ENCODE measurements around the gene HEATR5B. TPM values are rescaled to one million over a fixed set of nuclear protein-coding genes. Genes with fewer than 3 reads are reported as not detected.
"Not testable (repeated sequence)": the region's sequence is repeated elsewhere in the genome, so short reads cannot be mapped to it uniquely, and the experiment has no call there.

HEATR5B gene
- total RNA-seq, 3 donors from 2014 or later = 11.3 to 18.2 (median 14.9) TPM

DNA sequence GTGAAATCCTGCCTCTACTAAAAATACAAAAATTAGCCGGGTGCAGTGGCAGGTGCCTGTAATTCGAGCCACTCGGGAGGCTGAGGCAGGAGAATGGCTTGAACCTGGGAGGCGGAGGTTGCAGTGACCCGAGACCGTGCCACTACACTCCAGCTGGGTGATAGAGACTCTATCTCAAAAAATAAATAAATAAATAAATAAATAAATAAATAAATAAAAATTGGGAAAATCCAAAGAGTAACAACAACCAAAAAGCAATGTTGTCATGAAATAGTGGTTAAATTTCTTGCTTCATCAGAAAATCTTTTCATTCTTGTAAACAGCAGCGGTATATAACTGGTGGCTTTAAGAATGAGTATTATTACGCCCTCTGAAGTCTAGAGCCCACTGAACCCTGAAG lies 54.4 kb downstream of the HEATR5B start:
- Mint-ChIP-seq H3K9me3 (no peaks in the 10 kb centered on the region), H3K4me1 (ENCODE audit: low read depth) (no peaks in the 10 kb centered on the region), H3K27me3 (ENCODE audit: low read depth) (no peaks in the 10 kb centered on the region), H3K36me3 (ENCODE audit: insufficient read depth) (peaks cover 46% of the 10 kb centered on the region), H3K4me3 (no peak overlapping the region)
- ATAC-seq (no peak), DNase-seq (no peak)

DNA sequence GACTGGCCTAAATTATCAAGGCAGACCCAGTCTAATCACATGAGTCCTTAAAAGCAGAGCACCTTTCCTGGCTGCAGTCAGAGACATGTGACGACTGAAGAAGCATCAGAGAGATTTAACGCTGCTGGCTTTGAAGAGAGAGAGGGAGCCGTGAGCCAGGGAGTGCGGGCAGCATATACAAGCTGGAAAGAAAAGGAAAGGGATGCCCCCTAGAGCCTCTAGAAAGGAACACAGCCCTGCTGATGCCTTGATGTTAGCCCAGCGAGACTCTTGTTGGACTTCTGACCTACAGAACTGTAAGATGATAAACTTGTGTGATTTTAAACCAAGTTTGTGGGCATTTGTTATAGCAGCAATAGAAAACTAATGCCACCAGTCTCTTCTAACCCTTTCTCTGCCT lies 58.1 kb downstream of the HEATR5B start:
- no peak for DNase-seq

GRCh38 chr2:37020887-37021796 lies 63.0 kb downstream of the HEATR5B start:
- H3K36me3 Mint-ChIP-seq (ENCODE audit: insufficient read depth) = peaks cover 39% of the 10 kb centered on the region
- no peaks in the 10 kb centered on the region for H3K9me3 Mint-ChIP-seq
- DNase-seq (no peak), ATAC-seq (no peak)
- H3K4me3 Mint-ChIP-seq = no peak overlapping the region
- H3K4me1 Mint-ChIP-seq (ENCODE audit: low read depth) = no peaks in the 10 kb centered on the region
- H3K27me3 Mint-ChIP-seq (ENCODE audit: low read depth) = no peaks in the 10 kb centered on the region

More for the DNA sequence above, 58.1 kb downstream of the HEATR5B start:
- ATAC-seq = no peak
- no peaks in the 10 kb centered on the region for H3K27me3 Mint-ChIP-seq (ENCODE audit: low read depth)
- peaks cover 48% of the 10 kb centered on the region for H3K36me3 Mint-ChIP-seq (ENCODE audit: insufficient read depth)
- no peak overlapping the region for H3K4me3 Mint-ChIP-seq
- no peaks in the 10 kb centered on the region for H3K9me3 Mint-ChIP-seq
- no peaks in the 10 kb centered on the region for H3K4me1 Mint-ChIP-seq (ENCODE audit: low read depth)

DNA sequence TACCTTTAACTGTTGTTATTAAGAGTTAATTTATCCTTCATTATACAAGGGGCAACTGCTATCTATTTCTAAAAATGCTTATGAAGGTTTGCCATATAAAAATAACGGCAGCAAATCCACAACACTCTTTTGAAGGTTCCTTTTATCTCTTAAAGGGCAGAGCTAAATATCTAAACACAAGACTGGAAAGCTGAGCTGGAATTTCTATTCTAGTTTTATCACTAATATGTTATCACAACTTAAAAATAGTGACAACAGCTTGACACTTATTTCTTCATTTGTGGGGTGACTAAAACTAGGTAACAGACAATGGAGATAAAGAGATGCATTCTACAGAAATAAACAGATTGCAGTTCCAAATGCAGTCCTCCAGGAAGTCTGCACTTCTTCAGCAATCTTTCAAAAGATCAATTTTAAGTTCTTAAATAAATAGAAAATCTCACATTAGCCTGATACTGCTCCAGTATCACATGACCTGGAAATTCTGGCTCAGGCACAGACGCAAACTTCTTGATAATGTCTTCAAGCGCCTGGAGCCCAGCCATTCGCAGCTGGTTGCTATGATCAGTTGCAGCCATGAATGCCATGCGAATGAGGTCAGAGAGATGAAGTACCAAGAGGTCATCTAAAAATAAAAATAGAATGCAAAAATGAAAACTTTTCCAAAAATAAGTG lies 63.8 kb downstream of the HEATR5B start:
- no peaks in the 10 kb centered on the region for H3K27me3 Mint-ChIP-seq (ENCODE audit: low read depth)
- H3K4me1 Mint-ChIP-seq (ENCODE audit: low read depth) = no peaks in the 10 kb centered on the region
- no peak for ATAC-seq
- H3K9me3 Mint-ChIP-seq = no peaks in the 10 kb centered on the region
- H3K36me3 Mint-ChIP-seq (ENCODE audit: insufficient read depth) = peaks cover 39% of the 10 kb centered on the region
- DNase-seq = no peak
- H3K4me3 Mint-ChIP-seq = no peak overlapping the region

GRCh38 chr2:37013315-37013641 lies 70.9 kb downstream of the HEATR5B start:
- DNase-seq = no peak
- ATAC-seq = no peak
- peaks cover 13% of the 10 kb centered on the region for H3K4me1 Mint-ChIP-seq (ENCODE audit: low read depth)
- H3K36me3 Mint-ChIP-seq (ENCODE audit: insufficient read depth) = peaks cover 44% of the 10 kb centered on the region
- no peak overlapping the region for H3K4me3 Mint-ChIP-seq
- no peaks in the 10 kb centered on the region for H3K9me3 Mint-ChIP-seq
- H3K27me3 Mint-ChIP-seq (ENCODE audit: low read depth) = no peaks in the 10 kb centered on the region

DNA sequence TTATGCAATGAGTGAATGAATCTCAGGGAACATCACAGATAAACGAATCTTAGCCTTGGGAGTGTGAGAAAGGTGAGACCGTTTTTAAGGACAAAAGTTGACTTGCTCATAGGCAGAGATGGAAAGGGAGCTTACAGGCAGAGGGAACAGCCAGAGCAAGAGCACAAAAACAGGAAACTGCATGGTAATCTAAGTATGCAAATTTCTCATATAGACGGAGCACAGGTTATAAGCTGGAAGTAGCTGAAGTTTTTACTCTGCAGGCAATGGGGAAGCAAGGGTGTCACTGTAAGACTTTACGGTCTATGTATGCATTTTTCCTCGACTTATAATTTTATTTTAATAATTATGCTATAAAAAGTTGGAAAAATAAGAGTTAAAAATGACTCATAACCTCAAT lies 73.0 kb downstream of the HEATR5B start:
- no peak overlapping the region for H3K4me3 Mint-ChIP-seq
- H3K36me3 Mint-ChIP-seq (ENCODE audit: insufficient read depth) = peaks cover 40% of the 10 kb centered on the region
- no peak for DNase-seq
- ATAC-seq = no peak
- no peaks in the 10 kb centered on the region for H3K27me3 Mint-ChIP-seq (ENCODE audit: low read depth)
- no peaks in the 10 kb centered on the region for H3K9me3 Mint-ChIP-seq
- H3K4me1 Mint-ChIP-seq (ENCODE audit: low read depth) = peaks cover 13% of the 10 kb centered on the region

- DNase-seq (no peak), ATAC-seq (peak; percentile 58 to 75)
- H3K9me3 Mint-ChIP-seq = no peaks in the 10 kb centered on the region
- peaks cover 30% of the 10 kb centered on the region for H3K36me3 Mint-ChIP-seq (ENCODE audit: insufficient read depth)
- H3K4me3 Mint-ChIP-seq = peak overlapping the region; percentile 46
- peaks cover 9% of the 10 kb centered on the region for H3K4me1 Mint-ChIP-seq (ENCODE audit: low read depth)
- H3K27me3 Mint-ChIP-seq (ENCODE audit: low read depth) = no peaks in the 10 kb centered on the region
These were observed 78.9 kb downstream of the HEATR5B start for GRCh38 chr2:37005118-37005868.

- Mint-ChIP-seq H3K9me3 (no peaks in the 10 kb centered on the region), H3K4me3 (no peak overlapping the region), H3K27me3 (ENCODE audit: low read depth) (no peaks in the 10 kb centered on the region), H3K36me3 (ENCODE audit: insufficient read depth) (peaks cover 30% of the 10 kb centered on the region), H3K4me1 (ENCODE audit: low read depth) (peaks cover 9% of the 10 kb centered on the region)
- DNase-seq (no peak), ATAC-seq (no peak)
These were observed 83.1 kb downstream of the HEATR5B start for GRCh38 chr2:37000988-37001556.

GRCh38 chr2:37000318-37000717 lies 83.9 kb downstream of the HEATR5B start:
- Mint-ChIP-seq H3K4me1 (ENCODE audit: low read depth) (peaks cover 7% of the 10 kb centered on the region), H3K36me3 (ENCODE audit: insufficient read depth) (peaks cover 30% of the 10 kb centered on the region), H3K27me3 (ENCODE audit: low read depth) (no peaks in the 10 kb centered on the region), H3K4me3 (no peak overlapping the region), H3K9me3 (no peaks in the 10 kb centered on the region)
- DNase-seq (no peak), ATAC-seq (no peak)

- H3K27me3 Mint-ChIP-seq (ENCODE audit: low read depth); ATAC-seq; H3K9me3 Mint-ChIP-seq; H3K4me1 Mint-ChIP-seq (ENCODE audit: low read depth); DNase-seq; H3K4me3 Mint-ChIP-seq: not testable (repeated sequence)
- peaks cover 21% of the 10 kb centered on the region for H3K36me3 Mint-ChIP-seq (ENCODE audit: insufficient read depth)
These were observed 84.8 kb downstream of the HEATR5B start for GRCh38 chr2:36999416-36999815.

DNA sequence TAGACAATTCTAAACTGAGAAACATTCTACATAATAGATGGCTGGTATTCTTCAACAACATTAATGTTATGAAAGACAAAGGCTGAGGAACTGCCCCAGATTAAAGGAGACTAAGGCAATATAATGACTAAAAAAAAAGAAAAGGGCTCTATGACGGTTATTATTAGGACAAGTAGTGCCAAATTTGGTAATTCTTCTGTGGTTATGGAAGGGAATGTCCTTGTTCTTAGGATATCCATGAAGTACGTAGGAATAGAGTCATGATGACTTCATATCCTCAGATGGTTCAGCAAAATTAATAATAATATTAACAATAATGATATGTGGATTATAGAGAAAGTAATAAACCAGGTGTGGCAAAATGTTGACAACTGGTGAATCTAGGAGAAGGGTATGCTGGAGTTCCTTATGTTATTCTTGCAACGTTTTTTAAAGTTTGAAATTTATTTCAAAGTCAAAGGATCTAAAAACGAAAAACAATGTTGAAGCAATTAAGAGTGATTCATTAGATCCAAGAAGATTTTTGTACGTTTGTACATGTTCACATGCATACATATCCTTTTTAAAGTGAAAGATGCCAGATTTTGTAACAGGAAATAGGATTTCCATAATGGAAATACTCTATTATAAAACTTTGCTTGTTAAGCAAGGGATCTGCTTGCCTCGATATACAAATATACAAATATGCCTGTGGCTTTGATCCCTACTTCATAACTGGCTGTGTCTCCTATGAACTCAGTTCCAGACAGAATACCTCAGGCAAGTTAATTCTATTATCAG lies 90.1 kb downstream of the HEATR5B start:
- ATAC-seq (no peak), DNase-seq (no peak)
- Mint-ChIP-seq H3K9me3 (no peaks in the 10 kb centered on the region), H3K4me3 (no peak overlapping the region), H3K27me3 (ENCODE audit: low read depth) (no peaks in the 10 kb centered on the region), H3K36me3 (ENCODE audit: insufficient read depth) (peaks cover 14% of the 10 kb centered on the region), H3K4me1 (ENCODE audit: low read depth) (no peaks in the 10 kb centered on the region)

DNA sequence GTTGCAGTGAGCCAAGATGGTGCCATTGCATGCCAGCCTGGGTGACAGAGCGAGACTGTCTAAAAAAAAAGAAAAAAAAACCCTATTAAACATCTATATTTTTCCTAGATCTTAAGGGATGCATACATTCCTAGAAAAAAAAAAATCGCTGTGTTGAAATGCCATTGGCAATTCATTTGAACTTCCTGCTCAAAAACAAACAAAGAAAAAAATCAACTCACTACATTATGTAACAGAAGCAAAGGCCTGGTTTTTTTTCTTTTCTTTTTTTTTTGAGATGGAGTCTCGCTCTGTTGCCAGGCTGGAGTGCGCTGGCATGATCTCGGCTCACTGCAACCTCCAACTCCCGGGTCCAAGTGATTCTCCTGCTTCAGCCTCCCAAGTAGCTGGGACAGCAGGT lies 96.2 kb downstream of the HEATR5B start:
- H3K9me3 Mint-ChIP-seq = no peaks in the 10 kb centered on the region

DNA sequence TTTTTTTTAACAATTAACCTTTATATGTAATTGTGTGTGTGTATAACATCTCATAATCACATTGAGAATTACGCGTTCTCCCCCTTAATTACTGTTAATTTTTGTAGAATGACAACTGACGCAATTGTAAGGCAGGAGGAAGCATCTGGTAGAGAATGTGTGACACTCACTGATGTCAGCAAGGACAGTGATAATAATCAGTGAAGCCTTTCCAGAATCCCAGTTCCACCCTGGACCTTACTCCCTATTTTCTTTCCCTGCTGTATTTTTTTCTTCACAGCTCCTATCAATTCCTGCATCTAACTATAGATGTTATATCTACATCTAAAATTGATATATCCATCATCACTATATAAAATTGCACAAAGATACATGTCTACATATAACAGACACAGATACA lies 101.7 kb downstream of the HEATR5B start:
- Mint-ChIP-seq H3K36me3 (ENCODE audit: insufficient read depth) (peaks cover 24% of the 10 kb centered on the region), H3K27me3 (ENCODE audit: low read depth) (no peaks in the 10 kb centered on the region), H3K4me1 (ENCODE audit: low read depth) (no peaks in the 10 kb centered on the region), H3K4me3 (no peak overlapping the region), H3K9me3 (no peaks in the 10 kb centered on the region)
- no peak for DNase-seq
- ATAC-seq = no peak

More for the DNA sequence above, 96.2 kb downstream of the HEATR5B start:
- ATAC-seq (no peak), DNase-seq (no peak)
- Mint-ChIP-seq H3K27me3 (ENCODE audit: low read depth) (no peaks in the 10 kb centered on the region), H3K4me3 (no peak overlapping the region), H3K4me1 (ENCODE audit: low read depth) (no peaks in the 10 kb centered on the region), H3K36me3 (ENCODE audit: insufficient read depth) (peaks cover 11% of the 10 kb centered on the region)

- no peak for ATAC-seq
- DNase-seq = no peak
- Mint-ChIP-seq H3K4me3 (no peak overlapping the region), H3K9me3 (no peaks in the 10 kb centered on the region), H3K27me3 (ENCODE audit: low read depth) (no peaks in the 10 kb centered on the region), H3K4me1 (ENCODE audit: low read depth) (no peaks in the 10 kb centered on the region), H3K36me3 (ENCODE audit: insufficient read depth) (peaks cover 24% of the 10 kb centered on the region)
These were observed 102.3 kb downstream of the HEATR5B start for GRCh38 chr2:36981911-36982310.

All from activated T-cell treated with anti-CD3 and anti-CD28 coated beads, Interleukin-2, amount 50 U/mL, for 4 hours (primary cell).